DOHH2 (cell line): ENCODE data around the gene AHSG.

ENCODE experiments used
- H3F3A ChIP-seq: fragments of 200-600 bp; sonication (generic), shearing (Covaris generic); 2 replicates; pipeline ENCODE4 v1.6.0; 2016; ENCODE audit warnings: antibody characterized with exemption, mild to moderate bottlenecking; ENCODE audit not compliant: control insufficient read depth, insufficient read depth
- H3K27ac ChIP-seq: fragments of 200-600 bp; sonication (generic); 2 replicates; pipeline ENCODE4 v1.5.1; 2014; ENCODE audit warnings: low read depth, mild to moderate bottlenecking, low read length, moderate library complexity
- H3K27me3 ChIP-seq: fragments of 200-600 bp; sonication (generic); 2 replicates; pipeline ENCODE4 v1.6.1; 2014; ENCODE audit warnings: mild to moderate bottlenecking, low read length, mixed read lengths; ENCODE audit not compliant: control insufficient read depth
- H3K36me3 ChIP-seq: fragments of 200-600 bp; sonication (generic); 2 replicates; pipeline ENCODE4 v1.6.1; 2014; ENCODE audit warnings: mild to moderate bottlenecking, low read length, moderate library complexity, mixed read lengths; ENCODE audit not compliant: control insufficient read depth
- H3K4me1 ChIP-seq: fragments of 200-600 bp; sonication (generic); 2 replicates; pipeline ENCODE4 v1.6.1; 2014; ENCODE audit warnings: mild to moderate bottlenecking, low read length, mixed read lengths; ENCODE audit not compliant: control insufficient read depth
- H3K4me2 ChIP-seq: fragments of 200-600 bp; sonication (generic); 2 replicates; pipeline ENCODE4 v1.6.0; 2014; ENCODE audit warnings: mild to moderate bottlenecking, low read length, moderate library complexity
- H3K4me3 ChIP-seq: fragments of 200-600 bp; sonication (generic); 2 replicates; pipeline ENCODE4 v1.5.1; 2014; ENCODE audit warnings: mild to moderate bottlenecking, low read length, mixed read lengths
- H3K79me2 ChIP-seq: fragments of 200-600 bp; sonication (generic); 2 replicates; pipeline ENCODE4 v1.6.1; 2014; ENCODE audit warnings: mild to moderate bottlenecking, low read length, mixed read lengths; ENCODE audit not compliant: control insufficient read depth
- H3K9me2 ChIP-seq: fragments of 200-600 bp; sonication (generic); replicated peaks from 2 replicates; pipeline ENCODE4 v1.6.1; 2014; ENCODE audit warnings: mild to moderate bottlenecking, low read length, mixed read lengths; ENCODE audit not compliant: control insufficient read depth
- H3K9me3 ChIP-seq: fragments of 200-600 bp; sonication (generic); 2 replicates; pipeline ENCODE4 v1.6.1; 2014; ENCODE audit warnings: antibody characterized with exemption, low read length, mixed read lengths; ENCODE audit not compliant: control insufficient read depth, insufficient read depth
- H4K20me1 ChIP-seq: fragments of 200-600 bp; sonication (generic); 2 replicates; pipeline ENCODE4 v1.6.0; 2014; ENCODE audit warnings: low read depth, mild to moderate bottlenecking, antibody characterized with exemption, low read length, moderate library complexity; ENCODE audit not compliant: control insufficient read depth, insufficient read depth
- CTCF ChIP-seq: fragments of 200-600 bp; sonication (generic); IDR thresholded peaks from one replicate; pipeline ENCODE4 v1.5.1; 2014; ENCODE audit warnings: antibody characterized with exemption, mild to moderate bottlenecking, low read depth, low read length; ENCODE audit not compliant: poor library complexity, severe bottlenecking
- EZH2phosphoT487 ChIP-seq: fragments of 200-600 bp; sonication (generic); IDR thresholded peaks from 2 replicates; pipeline ENCODE4 v1.6.1; 2017; ENCODE audit warnings: borderline replicate concordance, mild to moderate bottlenecking, antibody characterized with exemption, low read length, moderate library complexity, mixed read lengths

Gene AHSG

GRCh38 chr3:186616299-186616617, 3.4 kb downstream of the AHSG start:
- Histone ChIP-seq H3K4me2 (no peak overlapping the region), H3K79me2 (no peaks in the 10 kb centered on the region), H3K4me1 (peaks cover 22% of the 10 kb centered on the region), H3K36me3 (no peaks in the 10 kb centered on the region), H3F3A (no peaks in the 10 kb centered on the region), H3K27ac (no peak overlapping the region), H4K20me1 (no peaks in the 10 kb centered on the region), H3K9me3 (no peaks in the 10 kb centered on the region), H3K27me3 (peaks cover 14% of the 10 kb centered on the region), H3K9me2 (no peaks in the 10 kb centered on the region), H3K4me3 (no peak overlapping the region)
- TF ChIP-seq CTCF = no peak
- TF ChIP-seq EZH2phosphoT487 = no peak

GRCh38 chr3:186617036-186617946, 4.4 kb downstream of the AHSG start:
- TF ChIP-seq EZH2phosphoT487 = no peak
- peak; percentile 97 for TF ChIP-seq CTCF
- peak overlapping the region; percentile 40 for H3K4me3 ChIP-seq

GRCh38 chr3:186618318-186618938, 5.6 kb downstream of the AHSG start:
- peaks cover 17% of the 10 kb centered on the region for H3K27me3 ChIP-seq
- no peaks in the 10 kb centered on the region for H3K9me3 ChIP-seq
- H3K36me3 ChIP-seq = no peaks in the 10 kb centered on the region
- no peaks in the 10 kb centered on the region for H3K79me2 ChIP-seq
- H3K4me3 ChIP-seq = no peak overlapping the region
- no peak overlapping the region for H3K27ac ChIP-seq
- H3K4me1 ChIP-seq = peaks cover 22% of the 10 kb centered on the region
- no peaks in the 10 kb centered on the region for H3K9me2 ChIP-seq
- no peaks in the 10 kb centered on the region for H3F3A ChIP-seq
- H3K4me2 ChIP-seq = no peak overlapping the region
- TF ChIP-seq CTCF (no peak), EZH2phosphoT487 (no peak)
- H4K20me1 ChIP-seq = no peaks in the 10 kb centered on the region

More at GRCh38 chr3:186617036-186617946, 4.4 kb downstream of the AHSG start:
- Histone ChIP-seq H3F3A (no peaks in the 10 kb centered on the region), H3K9me3 (no peaks in the 10 kb centered on the region), H3K79me2 (no peaks in the 10 kb centered on the region), H3K27me3 (peaks cover 14% of the 10 kb centered on the region), H3K36me3 (no peaks in the 10 kb centered on the region), H3K27ac (no peak overlapping the region), H3K9me2 (no peaks in the 10 kb centered on the region), H3K4me1 (peaks cover 22% of the 10 kb centered on the region), H3K4me2 (peak overlapping the region; percentile 53), H4K20me1 (no peaks in the 10 kb centered on the region)
